NOMO-1 treated with DMSO at 0.1 percent for 48 hours (cell line): ENCODE results near the gene ARHGEF17.

Experiments
- DNase-seq: peaks from one replicate; lab custom pipeline; 2025; ENCODE audit not compliant: unreplicated experiment; lab: John Stamatoyannopoulos, UW

The ARHGEF17 gene

GRCh38 chr11:73313652-73314051 lies 5.6 kb downstream of the ARHGEF17 start:
- no peak for DNase-seq

GRCh38 chr11:73314117-73314961 lies 6.3 kb downstream of the ARHGEF17 start:
- no peak for DNase-seq

GRCh38 chr11:73315293-73316020 lies 7.4 kb downstream of the ARHGEF17 start:
- no peak for DNase-seq

GRCh38 chr11:73316422-73316821 lies 8.3 kb downstream of the ARHGEF17 start:
- DNase-seq, result no peak

- no peak for DNase-seq
Observed at GRCh38 chr11:73317373-73317772, 9.3 kb downstream of the ARHGEF17 start.

- no peak for DNase-seq
Observed at GRCh38 chr11:73317803-73318202, 9.7 kb downstream of the ARHGEF17 start.

- DNase-seq, result no peak
Observed at GRCh38 chr11:73318501-73319011, 10.5 kb downstream of the ARHGEF17 start.

GRCh38 chr11:73320763-73321603 lies 12.9 kb downstream of the ARHGEF17 start:
- no peak for DNase-seq

- DNase-seq, result no peak
Observed at GRCh38 chr11:73321604-73322381, 13.7 kb downstream of the ARHGEF17 start.

- no peak for DNase-seq
Observed at GRCh38 chr11:73322382-73323306, 14.6 kb downstream of the ARHGEF17 start.

- no peak for DNase-seq
Observed at GRCh38 chr11:73323464-73323863, 15.4 kb downstream of the ARHGEF17 start.

GRCh38 chr11:73324116-73324515 lies 16.0 kb downstream of the ARHGEF17 start:
- no peak for DNase-seq

GRCh38 chr11:73324665-73325035 lies 16.6 kb downstream of the ARHGEF17 start:
- DNase-seq, result no peak

- DNase-seq, result no peak
Observed at GRCh38 chr11:73325036-73325981, 17.2 kb downstream of the ARHGEF17 start.

GRCh38 chr11:73326929-73327811 lies 19.1 kb downstream of the ARHGEF17 start:
- DNase-seq, result no peak

GRCh38 chr11:73327812-73328364 lies 19.8 kb downstream of the ARHGEF17 start:
- no peak for DNase-seq

GRCh38 chr11:73330569-73331093 lies 22.6 kb downstream of the ARHGEF17 start:
- no peak for DNase-seq
